Keratinocyte (primary cell): ENCODE measurements around the gene MGMT. TPM values are rescaled to one million over a fixed set of nuclear protein-coding genes. Genes with fewer than 3 reads are reported as not detected.

Experiments
- DNase-seq: peaks from one replicate; pipeline ENCODE4 v3.0.0-alpha.2; 2011; ENCODE audit warnings: low read depth, missing footprints, low spot score
- FAIRE-seq: peaks from 2 replicates; lab custom pipeline; 2011; peaks lifted over from hg19 to GRCh38; lab: Jason Lieb, UNC
- H2AFZ ChIP-seq: 2 replicates; pipeline ENCODE4 v1.6.0; 2012; ENCODE audit warnings: low read length, control low read depth, inconsistent platforms; ENCODE audit not compliant: control insufficient read depth
- H3K27ac ChIP-seq: 2 replicates; pipeline ENCODE4 v1.5.1; 2011; ENCODE audit warnings: low read length; ENCODE audit not compliant: control insufficient read depth, insufficient read depth
- H3K27me3 ChIP-seq: 3 replicates; pipeline ENCODE4 v1.6.0; 2011; ENCODE audit warnings: low read length; ENCODE audit not compliant: control insufficient read depth, insufficient read depth; ENCODE audit errors: extremely low read depth
- H3K36me3 ChIP-seq, 2 experiments: 2 replicates in 1 of 2; 3 replicates in 1 of 2; pipeline ENCODE4 v1.5.1; 2011; ENCODE audit warnings: low read length in 2 of 2, mild to moderate bottlenecking in 1 of 2; ENCODE audit not compliant: control insufficient read depth in 2 of 2, insufficient read depth in 2 of 2; ENCODE audit errors: extremely low read depth in 1 of 2
- H3K4me1 ChIP-seq: 3 replicates; pipeline ENCODE4 v1.5.1; 2011; ENCODE audit warnings: low read length; ENCODE audit not compliant: control insufficient read depth, insufficient read depth; ENCODE audit errors: extremely low read depth
- H3K4me2 ChIP-seq: 3 replicates; pipeline ENCODE4 v1.6.0; 2011; ENCODE audit warnings: low read depth, low read length; ENCODE audit not compliant: control insufficient read depth, insufficient read depth; ENCODE audit errors: extremely low read depth
- H3K4me3 ChIP-seq, 3 experiments: fragments of 200-600 bp in 1 of 3; sonication (generic) in 1 of 3; 2 replicates in 2 of 3; 3 replicates in 1 of 3; pipeline ENCODE4 v1.5.1; 2011 to 2016; ENCODE audit warnings: low read length in 3 of 3, mild to moderate bottlenecking in 3 of 3, control low read depth in 2 of 3, inconsistent platforms in 1 of 3, low read depth in 1 of 3, mixed read lengths in 1 of 3, mixed run types in 1 of 3, moderate library complexity in 1 of 3; ENCODE audit not compliant: control insufficient read depth in 2 of 3, insufficient read depth in 2 of 3; ENCODE audit errors: extremely low read depth in 1 of 3
- H3K79me2 ChIP-seq: 2 replicates; pipeline ENCODE4 v1.6.0; 2012; ENCODE audit warnings: low read length; ENCODE audit not compliant: control insufficient read depth, insufficient read depth
- H3K9ac ChIP-seq: 3 replicates; pipeline ENCODE4 v1.6.0; 2011; ENCODE audit warnings: low read length; ENCODE audit not compliant: control insufficient read depth, insufficient read depth; ENCODE audit errors: extremely low read depth
- H3K9me1 ChIP-seq: 3 replicates; pipeline ENCODE4 v1.6.0; 2011; ENCODE audit warnings: low read length; ENCODE audit not compliant: control insufficient read depth, insufficient read depth; ENCODE audit errors: extremely low read depth
- H3K9me3 ChIP-seq: 2 replicates; pipeline ENCODE4 v1.5.1; 2012; ENCODE audit warnings: low read depth, low read length; ENCODE audit not compliant: control insufficient read depth
- H4K20me1 ChIP-seq: 3 replicates; pipeline ENCODE4 v1.6.0; 2011; ENCODE audit warnings: low read length; ENCODE audit not compliant: control insufficient read depth, insufficient read depth; ENCODE audit errors: extremely low read depth
- CTCF ChIP-seq, 3 experiments: IDR thresholded peaks in 1 of 3; conservative IDR thresholded peaks in 1 of 3; optimal IDR thresholded peaks in 1 of 3; 2 replicates in 2 of 3; 3 replicates in 1 of 3; pipeline versions ENCODE3 to v1.5.1; 2011; ENCODE audit warnings: low read length in 3 of 3, mild to moderate bottlenecking in 3 of 3, moderate library complexity in 2 of 3, control low read depth in 1 of 3, inconsistent platforms in 1 of 3; ENCODE audit not compliant: insufficient read depth in 2 of 3; ENCODE audit errors: extremely low read depth in 1 of 3
- EZH2 ChIP-seq: IDR thresholded peaks from one replicate; pipeline ENCODE4 v1.6.1; 2012; ENCODE audit warnings: inconsistent platforms, mild to moderate bottlenecking, low read length, moderate library complexity
- dilution Hi-C: fragments of 300-500 bp; cut with MboI; formaldehyde crosslinking; loops from one replicate; pipeline ENCODE4 v1.7.0; 2020; ENCODE audit warnings: low sequenced_read_pairs; ENCODE audit not compliant: extremely low pct_ligation_motif_present
- polyA plus RNA-seq, 5 experiments: library from polyadenylated mRNA; depleted of rRNA in 3 of 5; stranded (reverse) in 3 of 5; stranded (forward) in 1 of 5; unstranded in 1 of 5; fragments of >200 nt; gene quantifications; 1 replicate in 1 of 5; 2 replicates in 3 of 5; 3 replicates in 1 of 5; pipeline versions ENCODE4 v1.2.1 to v1.2.3, GENCODE V29; 2011 to 2012; ENCODE audit warnings: missing spikeins in 2 of 5, low read depth in 1 of 5, low replicate concordance in 1 of 5

Gene MGMT
- polyA plus RNA-seq, 1 donor (not counting 4 experiments of a cell fraction or from before 2014, with no cell fraction given): 15.2 TPM

- no peak overlapping the region for H3K4me2 ChIP-seq
- H3K9ac ChIP-seq: no peak overlapping the region
- H3K27ac ChIP-seq: no peak overlapping the region
- H3K9me3 ChIP-seq: no peaks in the 10 kb centered on the region
- H3K9me1 ChIP-seq: no peaks in the 10 kb centered on the region
- H2AFZ ChIP-seq: no peak overlapping the region
- no peaks in the 10 kb centered on the region for H3K4me1 ChIP-seq
- dilution Hi-C loops: no loop called here
- no peak for TF ChIP-seq CTCF (optimal IDR thresholded peaks at IDR 0.05 in 1 of 3, IDR thresholded peaks at IDR 0.05 in 1 of 3, conservative IDR thresholded peaks at IDR 0.05 in 1 of 3; ENCODE audit: extremely low read depth in 1 of 3, insufficient read depth in 2 of 3, low read length in 3 of 3)
- H3K4me3 ChIP-seq: no peak overlapping the region
- FAIRE-seq (no peak), DNase-seq (no peak)
- no peaks in the 10 kb centered on the region for H4K20me1 ChIP-seq
- no peaks in the 10 kb centered on the region for H3K36me3 ChIP-seq
- no peaks in the 10 kb centered on the region for H3K79me2 ChIP-seq
- no peaks in the 10 kb centered on the region for H3K27me3 ChIP-seq
Measured at GRCh38 chr10:129447486-129447885, 19.6 kb upstream of the MGMT start.

- H3K9ac ChIP-seq: no peak overlapping the region
- H3K9me3 ChIP-seq: no peaks in the 10 kb centered on the region
- no peak overlapping the region for H3K4me3 ChIP-seq
- FAIRE-seq (no peak), DNase-seq (no peak)
- H3K36me3 ChIP-seq: no peaks in the 10 kb centered on the region
- H2AFZ ChIP-seq: no peak overlapping the region
- no peaks in the 10 kb centered on the region for H3K79me2 ChIP-seq
- H3K4me2 ChIP-seq: no peak overlapping the region
- H3K27me3 ChIP-seq: no peaks in the 10 kb centered on the region
- TF ChIP-seq EZH2 (no peak), CTCF (optimal IDR thresholded peaks at IDR 0.05 in 1 of 3, IDR thresholded peaks at IDR 0.05 in 1 of 3, conservative IDR thresholded peaks at IDR 0.05 in 1 of 3; ENCODE audit: extremely low read depth in 1 of 3, insufficient read depth in 2 of 3, low read length in 3 of 3) (no peak)
- no peaks in the 10 kb centered on the region for H3K4me1 ChIP-seq
- dilution Hi-C loops: no loop called here
- H3K9me1 ChIP-seq: no peaks in the 10 kb centered on the region
- H4K20me1 ChIP-seq: no peaks in the 10 kb centered on the region
- no peak overlapping the region for H3K27ac ChIP-seq
Measured at GRCh38 chr10:129448086-129448485, 19.0 kb upstream of the MGMT start.
